Stomach (tissue), 4 donors: ENCODE measurements around the gene DAB1.

Experiments
- POLR2A ChIP-seq, 4 donors: fragments of 450-650 bp; IDR thresholded peaks; one replicate each; pipeline ENCODE4 v1.6.1; 2016; ENCODE audit warnings: antibody characterized with exemption in 4 of 4, control low read depth in 2 of 4, mild to moderate bottlenecking in 1 of 4, moderate library complexity in 1 of 4
- POLR2AphosphoS5 ChIP-seq, 3 donors: sonication (generic); formaldehyde crosslinking; IDR thresholded peaks; one replicate each; pipeline ENCODE4 v1.6.1; 2016; ENCODE audit warnings: antibody characterized with exemption in 3 of 3
- TF ChIP-seq, protein P1 (sequence below), 7 experiments: fragments of 450-650 bp in 4 of 7; fragments of 200-600 bp in 3 of 7; sonication (generic) in 3 of 7; IDR thresholded peaks; one replicate each; pipeline ENCODE4 v1.5.1; 2016 to 2019; ENCODE audit warnings: antibody characterized with exemption in 7 of 7, control low read depth in 2 of 7, mild to moderate bottlenecking in 1 of 7

DNA sequence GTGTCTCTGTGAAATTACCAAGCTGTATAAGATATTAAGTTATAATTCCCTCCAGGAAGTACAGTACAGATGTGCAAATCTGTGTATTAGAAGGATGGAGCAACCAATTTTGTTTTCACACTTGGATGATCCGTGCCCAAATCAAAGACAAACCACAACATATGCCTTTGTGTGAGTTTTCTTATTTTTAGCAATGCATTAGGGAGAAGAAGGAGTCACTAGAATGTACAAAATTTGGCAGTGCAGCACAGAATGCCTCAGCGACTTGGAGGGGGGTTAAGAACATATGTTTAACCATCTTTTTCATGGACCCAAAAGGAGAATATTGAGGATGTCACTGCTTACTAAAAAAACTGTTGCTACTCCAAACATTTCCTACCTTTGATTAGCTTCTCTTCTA, 45.3 kb downstream of the DAB1 start:
- TF ChIP-seq, protein P1, sequence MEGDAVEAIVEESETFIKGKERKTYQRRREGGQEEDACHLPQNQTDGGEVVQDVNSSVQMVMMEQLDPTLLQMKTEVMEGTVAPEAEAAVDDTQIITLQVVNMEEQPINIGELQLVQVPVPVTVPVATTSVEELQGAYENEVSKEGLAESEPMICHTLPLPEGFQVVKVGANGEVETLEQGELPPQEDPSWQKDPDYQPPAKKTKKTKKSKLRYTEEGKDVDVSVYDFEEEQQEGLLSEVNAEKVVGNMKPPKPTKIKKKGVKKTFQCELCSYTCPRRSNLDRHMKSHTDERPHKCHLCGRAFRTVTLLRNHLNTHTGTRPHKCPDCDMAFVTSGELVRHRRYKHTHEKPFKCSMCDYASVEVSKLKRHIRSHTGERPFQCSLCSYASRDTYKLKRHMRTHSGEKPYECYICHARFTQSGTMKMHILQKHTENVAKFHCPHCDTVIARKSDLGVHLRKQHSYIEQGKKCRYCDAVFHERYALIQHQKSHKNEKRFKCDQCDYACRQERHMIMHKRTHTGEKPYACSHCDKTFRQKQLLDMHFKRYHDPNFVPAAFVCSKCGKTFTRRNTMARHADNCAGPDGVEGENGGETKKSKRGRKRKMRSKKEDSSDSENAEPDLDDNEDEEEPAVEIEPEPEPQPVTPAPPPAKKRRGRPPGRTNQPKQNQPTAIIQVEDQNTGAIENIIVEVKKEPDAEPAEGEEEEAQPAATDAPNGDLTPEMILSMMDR (IDR thresholded peaks at IDR 0.05): no peak
- TF ChIP-seq POLR2AphosphoS5 (IDR thresholded peaks at IDR 0.05) (no peak), POLR2A (IDR thresholded peaks at IDR 0.05) (no peak)
